HG02623 (cell line): Measurements from ENCODE around the gene GABPB2.
A peak's percentile ranks its signal among the peaks of the same experiment; 100 is the strongest.

Source experiments
- ATAC-seq: cut with Tn5 transposase; IDR thresholded peaks from one replicate; pipeline ENCODE4 v1.9.1; 2021; ENCODE audit warnings: moderate library complexity; ENCODE audit not compliant: unreplicated experiment

Gene GABPB2

GRCh38 chr1:151158326-151158725 lies 87.8 kb downstream of the GABPB2 start:
- ATAC-seq, result no peak

DNA sequence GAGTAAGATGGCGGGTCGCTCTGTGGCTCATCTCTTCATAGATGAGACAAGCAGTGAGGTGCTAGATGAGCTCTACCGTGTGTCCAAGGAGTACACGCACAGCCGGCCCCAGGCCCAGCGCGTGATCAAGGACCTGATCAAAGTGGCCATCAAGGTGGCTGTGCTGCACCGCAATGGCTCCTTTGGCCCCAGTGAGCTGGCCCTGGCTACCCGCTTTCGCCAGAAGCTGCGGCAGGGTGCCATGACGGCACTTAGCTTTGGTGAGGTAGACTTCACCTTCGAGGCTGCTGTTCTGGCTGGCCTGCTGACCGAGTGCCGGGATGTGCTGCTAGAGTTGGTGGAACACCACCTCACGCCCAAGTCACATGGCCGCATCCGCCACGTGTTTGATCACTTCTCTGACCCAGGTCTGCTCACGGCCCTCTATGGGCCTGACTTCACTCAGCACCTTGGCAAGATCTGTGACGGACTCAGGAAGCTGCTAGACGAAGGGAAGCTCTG lies 88.2 kb downstream of the GABPB2 start:
- ATAC-seq, result no peak

GRCh38 chr1:151159373-151159772 lies 88.8 kb downstream of the GABPB2 start:
- no peak for ATAC-seq

- no peak for ATAC-seq
Observed at GRCh38 chr1:151164732-151165280, 94.2 kb downstream of the GABPB2 start.

- ATAC-seq, result no peak
Observed at GRCh38 chr1:151165281-151165737, 94.7 kb downstream of the GABPB2 start.

- ATAC-seq, result peak; percentile 79
Observed at GRCh38 chr1:151165738-151166504, 95.4 kb downstream of the GABPB2 start, which contains the start of the genes LYSMD1 and SCNM1. Gene LYSMD1, minus strand, starts transcription at chr1:151165902. Its CDS starts 644 bp downstream, at chr1:151165258. Gene SCNM1, plus strand, starts transcription at chr1:151166144. Its CDS starts 9 bp downstream, at chr1:151166153.

DNA sequence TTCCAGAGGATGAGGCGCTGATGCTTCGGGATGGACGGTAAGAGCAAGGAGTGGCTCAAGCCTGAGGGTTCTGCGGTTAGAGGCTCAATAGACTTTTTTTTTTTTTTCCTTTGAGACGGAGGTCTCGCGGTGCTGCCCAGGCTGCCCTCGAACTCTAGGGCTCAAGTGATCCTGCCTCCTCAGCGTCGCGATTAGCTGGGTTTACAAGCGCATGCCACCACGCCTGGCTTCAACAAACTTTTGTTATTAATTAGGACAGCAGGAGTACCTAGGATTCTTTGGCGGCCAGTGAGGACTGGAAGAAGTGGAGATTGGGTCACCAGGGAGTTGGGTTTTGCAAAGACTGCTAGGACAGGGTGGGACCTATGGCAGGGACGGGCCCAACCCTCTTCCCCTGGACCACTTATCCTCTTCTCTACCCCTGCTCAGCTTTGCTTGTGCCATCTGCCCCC lies 96.0 kb downstream of the GABPB2 start:
- ATAC-seq, result no peak

DNA sequence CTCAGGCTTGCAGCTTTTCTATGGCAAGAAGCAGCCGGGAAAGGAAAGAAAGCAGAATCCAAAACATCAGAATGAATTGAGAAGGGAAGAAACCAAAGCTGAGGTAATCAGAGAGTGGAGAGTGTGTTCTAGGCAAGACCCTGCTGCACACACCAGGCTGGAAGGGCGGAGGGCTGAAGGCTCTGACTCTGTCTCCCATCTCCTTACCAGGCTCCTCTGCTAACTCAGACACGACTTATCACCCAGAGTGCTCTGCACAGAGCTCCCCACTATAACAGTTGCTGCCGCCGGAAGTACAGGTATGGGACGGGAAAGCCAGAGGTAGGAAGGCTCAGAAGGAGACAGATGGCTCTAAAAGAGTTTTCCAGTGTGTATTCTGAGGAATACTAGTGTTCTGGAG lies 96.6 kb downstream of the GABPB2 start:
- no peak for ATAC-seq

- no peak for ATAC-seq
Observed at GRCh38 chr1:151171190-151171589, 100.6 kb downstream of the GABPB2 start.
